Measurements from ENCODE around the gene ZBTB24. TPM values are rescaled to one million over a fixed set of nuclear protein-coding genes. Genes with fewer than 3 reads are reported as not detected.

Gene ZBTB24
- total and polyA plus RNA-seq, 2 donors (not counting 3 experiments of a cell fraction or from before 2014, with no cell fraction given), result 1.9 to 6.2 TPM

DNA sequence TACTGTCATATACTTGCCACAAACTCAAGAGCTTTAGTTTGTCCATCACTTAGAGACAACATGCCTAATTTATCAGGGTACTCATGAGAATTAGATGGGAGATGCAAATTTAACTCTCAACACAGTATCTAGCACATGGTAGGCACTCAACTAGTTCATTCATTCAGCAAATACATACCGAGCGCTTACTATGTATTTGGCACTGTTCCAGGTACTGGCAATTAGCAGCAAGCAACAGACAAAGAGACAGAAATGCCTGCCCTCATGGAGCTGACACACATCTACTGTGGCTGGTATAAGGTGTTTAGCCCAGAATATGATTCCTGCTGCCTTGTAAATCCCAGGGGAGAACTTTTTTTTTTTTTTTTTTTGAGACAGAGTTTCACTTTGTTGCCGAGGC is 32.2 kb downstream of the ZBTB24 start:
- Histone ChIP-seq H3K4me2 (ENCODE audit: insufficient read depth, low read length) (no peak overlapping the region), H3K9me1 (replicated peaks; ENCODE audit: control insufficient read depth, extremely low read depth, insufficient read depth, low read length) (no peaks in the 10 kb centered on the region), H3K27me3 (ENCODE audit: control insufficient read depth in 2 of 2, insufficient read depth in 2 of 2, low read length in 2 of 2) (no peaks in the 10 kb centered on the region), H2AFZ (ENCODE audit: low read depth, low read length) (no peak overlapping the region), H3K4me3 (replicated peaks in 1 of 3; ENCODE audit: insufficient read depth in 1 of 3, low read depth in 1 of 3, low read length in 3 of 3) (no peak overlapping the region), H3K27ac (ENCODE audit: insufficient read depth, low read depth, low read length) (no peak overlapping the region), H3K9me3 (replicated peaks; ENCODE audit: control insufficient read depth, insufficient read depth, low read length) (no peaks in the 10 kb centered on the region), H3K36me3 (ENCODE audit: control insufficient read depth in 2 of 2, extremely low read depth in 1 of 2, insufficient read depth in 2 of 2, low read length in 2 of 2) (peaks cover 0 to 3% of the 10 kb centered on the region in 2 experiments), H3K79me2 (ENCODE audit: control insufficient read depth, insufficient read depth, low read length) (no peaks in the 10 kb centered on the region), H3K9ac (replicated peaks; ENCODE audit: extremely low read depth, insufficient read depth, low read length) (no peak overlapping the region), H4K20me1 (replicated peaks; ENCODE audit: control insufficient read depth, extremely low read depth, insufficient read depth, low read length) (no peaks in the 10 kb centered on the region), H3K4me1 (ENCODE audit: control insufficient read depth, extremely low read depth, insufficient read depth, low read length) (no peaks in the 10 kb centered on the region)
- FAIRE-seq (no peak), DNase-seq (ENCODE audit: low read depth, low spot score) (no peak)
- ChIA-PET CTCF (interaction anchor here (1.7 kb wide), 1 partner anchor 10 kb away, joined by 6 read pairs; the partner anchor contains the start of genes PPIL6 and SMPD2), POLR2A (no interaction called here)
- TF ChIP-seq JUN (IDR thresholded peaks at IDR 0.05; ENCODE audit: borderline replicate concordance, insufficient read depth, insufficient read length, low read depth) (no peak), FOS (IDR thresholded peaks at IDR 0.05; ENCODE audit: borderline replicate concordance, insufficient read depth, low read length) (no peak), EZH2 (IDR thresholded peaks at IDR 0.05; ENCODE audit: borderline replicate concordance, low read depth, low read length, severe bottlenecking) (no peak), GATA2 (IDR thresholded peaks at IDR 0.05; ENCODE audit: insufficient read depth, insufficient read length, low read depth, low read length) (no peak), POLR2AphosphoS5 (IDR thresholded peaks at IDR 0.05; ENCODE audit: insufficient read depth, low read depth, low read length) (no peak), MYC (IDR thresholded peaks at IDR 0.05; ENCODE audit: low read depth, low read length) (no peak), POLR2A (IDR thresholded peaks at IDR 0.05; ENCODE audit: low read depth, low read length) (no peak)
- TF ChIP-seq, protein P1, sequence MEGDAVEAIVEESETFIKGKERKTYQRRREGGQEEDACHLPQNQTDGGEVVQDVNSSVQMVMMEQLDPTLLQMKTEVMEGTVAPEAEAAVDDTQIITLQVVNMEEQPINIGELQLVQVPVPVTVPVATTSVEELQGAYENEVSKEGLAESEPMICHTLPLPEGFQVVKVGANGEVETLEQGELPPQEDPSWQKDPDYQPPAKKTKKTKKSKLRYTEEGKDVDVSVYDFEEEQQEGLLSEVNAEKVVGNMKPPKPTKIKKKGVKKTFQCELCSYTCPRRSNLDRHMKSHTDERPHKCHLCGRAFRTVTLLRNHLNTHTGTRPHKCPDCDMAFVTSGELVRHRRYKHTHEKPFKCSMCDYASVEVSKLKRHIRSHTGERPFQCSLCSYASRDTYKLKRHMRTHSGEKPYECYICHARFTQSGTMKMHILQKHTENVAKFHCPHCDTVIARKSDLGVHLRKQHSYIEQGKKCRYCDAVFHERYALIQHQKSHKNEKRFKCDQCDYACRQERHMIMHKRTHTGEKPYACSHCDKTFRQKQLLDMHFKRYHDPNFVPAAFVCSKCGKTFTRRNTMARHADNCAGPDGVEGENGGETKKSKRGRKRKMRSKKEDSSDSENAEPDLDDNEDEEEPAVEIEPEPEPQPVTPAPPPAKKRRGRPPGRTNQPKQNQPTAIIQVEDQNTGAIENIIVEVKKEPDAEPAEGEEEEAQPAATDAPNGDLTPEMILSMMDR (IDR thresholded peaks at IDR 0.05; ENCODE audit: extremely low read depth in 1 of 2, insufficient read depth in 1 of 2, low read depth in 1 of 2, low read length in 2 of 2), result no peak
- TF ChIP-seq, protein P2, sequence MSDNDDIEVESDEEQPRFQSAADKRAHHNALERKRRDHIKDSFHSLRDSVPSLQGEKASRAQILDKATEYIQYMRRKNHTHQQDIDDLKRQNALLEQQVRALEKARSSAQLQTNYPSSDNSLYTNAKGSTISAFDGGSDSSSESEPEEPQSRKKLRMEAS (IDR thresholded peaks at IDR 0.05; ENCODE audit: insufficient read depth, insufficient read length), result no peak
- intact Hi-C loops (cut with micrococcal nuclease), result no loop called here
- BruUV-seq (replicated peaks), result no TSS peak
- dilution Hi-C loops (cut with MboI; ENCODE audit: extremely low pct_ligation_motif_present, low sequenced_read_pairs), result no loop called here

Measured in endothelial cell of umbilical vein (primary cell).